Myocyte (in vitro differentiated cells): Measurements from ENCODE around the gene CLDND1. TPM values are rescaled to one million over a fixed set of nuclear protein-coding genes. Genes with fewer than 3 reads are reported as not detected.
A peak's percentile ranks its signal among the peaks of the same experiment; 100 is the strongest.

Experiments used
- DNase-seq: peaks from one replicate; pipeline ENCODE4 v3.0.0-alpha.2; 2012; ENCODE audit warnings: low read depth
- total RNA-seq: library from RNA; depleted of rRNA; stranded (reverse); fragments of >200 nt; gene quantifications from 2 replicates; pipeline ENCODE4 v1.2.3, GENCODE V29; 2014

CLDND1 gene
- total RNA-seq, 1 donor from 2014 or later: 54.4 TPM

DNA sequence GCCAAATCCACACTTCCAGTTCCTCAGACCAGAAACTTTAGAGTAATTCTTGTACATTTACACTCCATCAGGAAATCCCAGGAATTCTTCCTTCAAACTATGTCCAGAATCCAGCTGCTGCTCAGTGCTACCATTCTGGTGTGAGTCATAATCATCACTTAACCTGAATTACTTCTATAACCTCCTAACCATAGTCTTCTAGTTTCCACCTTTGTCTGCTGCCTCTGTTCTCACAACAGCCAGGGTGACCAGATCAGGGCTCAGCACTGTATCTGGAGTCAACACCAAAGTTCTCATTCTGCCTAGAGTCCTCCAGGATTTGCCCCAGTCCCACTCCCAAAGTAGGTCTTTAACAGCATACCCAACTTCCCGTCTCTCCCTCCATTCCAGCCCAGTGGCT lies 3.4 kb downstream of the CLDND1 start:
- no peak for DNase-seq

DNA sequence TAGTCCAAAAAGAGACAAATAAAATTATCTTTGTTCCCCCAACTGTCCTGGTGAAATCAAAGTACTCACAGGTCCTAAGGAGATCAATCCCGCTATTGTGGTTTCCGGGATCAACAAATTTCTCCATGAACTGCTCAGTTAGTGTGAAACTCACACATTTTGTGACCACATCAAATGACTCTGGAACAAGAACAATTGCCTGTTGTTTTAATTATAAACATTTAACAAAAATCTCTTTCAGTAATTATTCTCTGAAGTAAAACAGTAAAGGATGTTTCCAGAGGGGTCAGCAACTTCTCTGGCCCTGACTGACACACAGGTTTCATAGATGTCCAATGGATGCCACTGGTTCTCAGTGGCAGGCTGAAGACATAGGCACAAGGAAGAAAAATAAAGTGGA lies 3.9 kb downstream of the CLDND1 start:
- DNase-seq: no peak

DNA sequence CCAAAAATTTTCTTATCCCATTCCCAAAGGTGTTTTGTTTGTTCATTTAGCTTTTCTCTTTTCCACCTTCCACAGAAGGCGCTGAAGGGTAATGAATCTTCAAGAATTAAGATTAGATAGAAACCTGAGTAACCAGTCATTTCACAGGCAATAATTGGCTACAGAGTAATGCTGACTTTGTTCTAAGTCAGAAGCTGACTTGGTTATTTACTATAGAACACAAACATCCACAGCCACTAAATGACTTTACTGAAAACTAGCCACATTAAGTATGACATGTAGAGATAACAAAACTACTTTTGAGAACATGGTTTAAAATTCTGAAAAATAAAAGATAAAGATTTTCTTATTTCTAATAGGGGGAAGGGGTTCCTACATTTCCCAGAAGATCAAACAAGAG lies 7.8 kb downstream of the CLDND1 start:
- no peak for DNase-seq

DNA sequence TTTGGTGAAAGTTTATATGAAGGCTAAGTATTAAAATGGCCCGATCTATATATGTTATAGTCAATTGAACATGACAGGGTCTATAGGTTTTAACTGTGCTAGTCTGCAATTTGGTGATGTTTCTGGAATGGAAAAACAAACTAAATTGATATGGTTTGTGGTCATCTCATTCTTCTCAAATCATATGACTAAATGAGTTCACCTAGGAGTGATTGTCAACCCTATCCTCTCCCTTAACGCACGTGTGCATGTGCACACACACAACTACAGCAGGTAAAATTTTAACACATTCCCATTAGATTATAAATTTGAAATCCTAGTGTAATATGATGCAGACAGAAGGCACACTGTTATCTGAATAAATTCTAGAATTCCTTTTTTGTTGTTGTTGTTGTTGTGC lies 9.0 kb downstream of the CLDND1 start:
- DNase-seq: no peak

DNA sequence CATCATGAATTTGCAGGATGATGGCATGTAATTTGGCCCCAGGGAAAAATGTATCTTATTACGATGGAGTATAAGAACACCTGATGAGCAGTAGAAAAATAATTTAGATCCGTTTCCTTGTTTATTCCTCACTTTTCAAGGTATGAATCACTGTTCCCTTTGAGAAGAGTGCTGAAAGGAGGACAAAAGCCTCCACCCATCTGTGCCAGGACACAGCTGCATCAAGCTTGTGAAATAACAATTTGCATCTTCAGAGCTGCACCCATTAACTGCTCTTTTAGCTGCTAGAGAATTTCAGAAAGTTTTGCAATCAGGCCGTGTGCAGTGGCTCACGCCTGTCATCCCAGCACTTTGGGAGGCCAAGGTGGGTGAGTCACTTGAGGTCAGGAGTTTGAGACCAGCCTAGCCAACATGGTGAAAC lies 9.6 kb downstream of the CLDND1 start:
- peak; percentile 8 for DNase-seq

DNA sequence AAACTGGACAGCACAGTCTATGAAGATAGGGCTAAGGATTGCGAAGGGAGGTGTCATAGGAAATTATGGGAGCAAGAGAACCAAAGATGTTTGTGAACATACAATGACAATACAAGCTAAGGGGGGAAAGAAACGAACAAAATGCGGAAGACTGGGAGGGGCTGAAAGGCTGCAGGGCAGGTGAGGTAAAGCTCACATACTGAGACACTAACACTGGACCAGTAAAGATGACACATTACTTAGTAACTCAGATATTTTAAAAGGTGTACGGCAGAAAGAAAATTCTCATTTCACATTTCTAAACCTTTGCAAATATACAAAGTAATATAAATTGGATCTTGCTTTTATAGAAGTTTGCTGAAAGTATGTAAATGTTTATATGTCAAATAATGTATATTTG lies 10.1 kb downstream of the CLDND1 start:
- DNase-seq: no peak

DNA sequence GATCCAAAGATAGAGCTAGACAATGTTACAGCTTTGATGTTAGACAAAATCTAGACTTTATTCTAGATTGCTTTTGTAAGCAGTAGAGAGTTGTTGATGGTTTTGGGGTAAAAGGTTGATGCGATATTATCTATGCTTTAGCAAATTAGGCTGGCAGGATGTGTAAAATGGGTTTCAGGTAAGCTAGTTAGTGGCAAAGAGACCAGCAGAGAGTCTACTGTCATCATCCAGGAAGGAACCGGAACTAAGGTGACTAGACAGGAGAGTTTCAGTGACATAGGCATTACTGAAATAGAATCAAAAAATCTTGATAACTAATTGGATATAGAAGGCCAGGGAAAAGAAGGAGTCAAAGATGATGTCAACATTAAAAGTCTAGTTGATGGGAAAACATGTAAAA lies 14.1 kb downstream of the CLDND1 start:
- no peak for DNase-seq

DNA sequence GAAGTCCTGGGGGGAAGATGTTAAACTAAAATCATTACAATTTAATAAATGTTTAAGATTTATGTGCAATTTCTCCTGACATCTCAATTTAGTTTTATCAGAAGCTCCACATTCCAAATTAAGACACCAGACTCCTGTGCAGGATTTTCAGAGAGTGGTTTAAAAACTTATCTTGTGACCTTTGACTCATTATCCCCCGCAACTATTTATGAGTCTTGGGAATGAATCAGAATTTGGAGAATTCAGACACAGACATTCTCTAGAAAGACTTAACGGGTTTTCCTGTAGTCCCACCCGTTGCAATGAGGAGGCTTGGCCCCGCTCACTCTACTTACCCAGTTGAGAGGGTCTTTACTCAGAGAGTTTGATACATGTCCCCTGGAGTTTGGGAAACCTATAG lies 18.2 kb downstream of the CLDND1 start:
- DNase-seq: no peak

DNA sequence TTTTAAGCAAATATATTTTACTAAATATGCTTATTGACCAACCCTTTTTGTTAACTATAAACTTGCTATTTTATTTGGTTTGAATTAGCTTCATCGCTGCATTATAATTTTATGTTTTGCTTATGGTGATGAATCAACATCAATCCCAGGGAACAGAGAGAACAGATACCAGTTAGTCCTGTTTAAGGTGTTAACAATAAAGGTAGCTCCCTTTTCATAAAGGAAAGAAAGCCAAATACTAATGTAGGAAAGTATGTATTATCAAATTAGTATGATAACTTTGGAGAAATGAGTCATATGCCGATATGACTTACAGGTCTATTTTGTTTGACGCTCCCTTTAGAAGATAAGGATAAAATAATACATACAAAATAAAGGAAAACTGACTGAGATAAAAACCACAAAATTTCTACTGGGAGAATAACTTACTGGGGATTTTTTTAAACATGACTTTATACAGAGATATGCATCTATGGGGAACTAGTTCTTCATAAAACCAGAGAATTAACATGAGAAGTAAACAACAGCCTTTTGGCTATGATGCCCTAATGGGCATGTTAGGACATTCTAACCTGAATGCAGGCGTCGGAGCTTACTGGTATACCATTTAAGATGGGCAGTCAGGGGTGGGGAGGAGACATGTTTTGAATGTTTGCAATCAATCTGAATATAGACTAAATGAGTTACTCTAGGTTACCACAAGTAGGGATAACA lies 20.7 kb downstream of the CLDND1 start:
- no peak for DNase-seq

DNA sequence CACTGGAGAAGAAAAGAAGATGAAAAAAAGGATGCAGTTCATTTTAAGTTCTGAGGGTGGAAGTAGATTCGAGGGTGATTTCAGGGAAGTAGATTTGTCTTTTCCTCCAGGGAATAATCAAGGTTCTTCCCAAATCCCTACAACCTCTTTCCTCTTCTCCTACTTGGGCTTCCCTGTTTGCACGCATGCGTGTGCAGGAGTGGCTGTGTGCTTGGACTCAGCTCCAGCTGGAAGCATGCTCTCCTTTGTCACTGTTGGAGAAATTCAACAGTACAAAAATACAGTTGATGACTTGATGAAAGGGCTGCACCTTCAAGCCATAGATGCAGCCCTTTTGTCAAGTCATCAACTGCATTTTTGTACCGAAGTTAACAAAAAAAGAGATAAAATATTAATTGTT lies 21.4 kb downstream of the CLDND1 start:
- no peak for DNase-seq

DNA sequence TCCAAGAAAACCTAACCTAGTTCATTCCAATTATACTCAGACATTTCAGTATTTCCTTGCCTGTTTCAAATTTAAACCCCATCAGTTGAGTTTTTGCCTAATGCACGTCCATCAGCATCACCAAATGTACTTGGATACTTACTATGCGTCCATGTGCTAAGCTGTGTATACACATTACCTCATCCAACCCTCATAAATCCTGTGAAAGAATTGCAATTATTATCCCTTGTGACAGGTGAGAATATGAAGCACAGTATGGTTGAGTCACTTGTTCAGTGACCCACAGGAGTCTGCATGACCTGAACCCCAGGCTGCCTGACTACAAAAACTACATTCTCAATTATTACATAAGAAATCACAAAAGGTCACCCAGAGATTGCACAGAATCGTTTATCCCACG lies 22.7 kb downstream of the CLDND1 start:
- no peak for DNase-seq

DNA sequence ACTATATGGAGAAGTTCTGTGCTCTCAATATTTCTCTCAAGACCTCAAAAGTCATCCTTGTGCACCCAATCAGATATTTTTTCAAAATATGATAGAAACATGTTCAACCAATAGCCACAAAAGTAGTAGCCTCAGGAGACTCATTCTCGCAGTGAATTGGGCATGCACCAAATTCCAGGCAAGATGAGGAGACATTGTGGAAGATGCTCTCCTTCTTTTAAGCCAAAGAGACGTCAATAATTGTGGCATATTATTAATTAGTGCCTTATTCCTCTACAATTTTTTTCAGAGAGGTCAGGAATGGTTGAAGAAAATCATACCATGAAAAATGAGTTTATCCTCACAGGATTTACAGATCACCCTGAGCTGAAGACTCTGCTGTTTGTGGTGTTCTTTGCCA lies 25.3 kb downstream of the CLDND1 start, which contains the start of gene OR5K2:
Gene OR5K2 (plus strand): TSS at position 301 of the 400 bp plus-strand sequence. CDS start 0 bp downstream, at position 301.
- no peak for DNase-seq

DNA sequence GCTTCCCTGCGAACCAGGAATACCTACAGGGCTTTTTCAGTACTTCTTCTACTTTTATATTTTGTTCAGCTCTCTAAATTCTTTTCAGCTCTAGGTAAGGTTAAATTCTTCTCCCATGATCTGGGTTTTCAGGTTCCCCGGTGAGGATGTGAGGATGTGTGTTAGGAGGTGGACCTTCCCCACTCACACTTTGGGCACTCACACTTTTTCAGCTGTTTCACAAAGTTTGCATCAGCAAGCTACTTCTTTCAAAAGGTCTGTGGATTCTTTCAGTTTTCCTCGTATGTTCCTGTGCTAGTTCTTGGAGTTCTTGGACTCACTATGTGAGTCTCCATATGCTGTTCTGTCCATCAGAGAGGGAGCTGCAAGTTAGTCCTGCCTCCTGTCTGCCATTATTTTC lies 39.1 kb downstream of the CLDND1 start:
- DNase-seq: no peak

DNA sequence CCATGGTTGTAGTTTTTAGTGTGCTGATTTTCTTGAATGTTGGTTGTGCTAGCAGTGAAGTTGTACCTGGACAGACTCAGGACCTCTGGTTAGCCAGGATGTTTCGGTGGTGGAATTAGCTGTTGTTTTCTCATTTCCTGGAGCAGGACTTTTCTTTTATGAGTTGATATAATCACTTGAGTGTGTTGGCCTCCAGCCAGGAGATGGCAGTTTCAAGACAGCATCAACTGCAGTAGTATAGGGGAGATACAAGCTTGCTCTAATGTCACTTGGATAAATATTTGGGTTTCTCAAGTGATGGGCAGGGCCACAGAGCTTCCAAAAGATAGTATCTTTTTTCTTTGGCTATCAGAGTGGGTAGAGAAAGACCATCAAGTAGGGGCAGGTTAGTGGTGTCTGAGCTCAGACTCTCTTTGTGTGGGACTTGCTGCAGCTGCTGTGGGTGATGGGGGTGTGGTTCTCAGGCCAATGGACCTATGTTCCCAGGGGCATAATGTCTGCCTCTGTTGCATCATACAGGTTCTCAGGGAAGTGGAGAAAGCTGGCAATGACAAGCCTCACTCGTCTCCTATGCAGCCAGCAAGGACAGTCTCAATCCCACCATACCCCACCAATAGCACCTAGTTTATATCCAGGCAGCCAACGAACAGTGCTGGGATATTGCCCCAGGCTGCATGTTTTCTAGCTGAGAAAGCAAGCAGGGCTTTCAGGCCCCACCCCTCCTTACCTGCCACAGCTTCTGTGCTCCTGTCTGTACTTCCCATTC lies 39.8 kb downstream of the CLDND1 start:
- no peak for DNase-seq

Other genes starting within 250 kb of the CLDND1 start
- gene OR5H2, start 240.4 kb downstream of the CLDND1 start, total RNA-seq: not detected in 2 replicates
- not detected in 2 replicates for gene OR5K4, start 169.0 kb downstream of the CLDND1 start, total RNA-seq
- gene OR5K3, start 132.2 kb downstream of the CLDND1 start, total RNA-seq: not detected in 2 replicates
- not detected in 2 replicates for gene OR5K1, start 59.7 kb downstream of the CLDND1 start, total RNA-seq
- gene OR5K2, start 25.2 kb downstream of the CLDND1 start, total RNA-seq: not detected in 2 replicates
- gene GPR15, start 9.1 kb upstream of the CLDND1 start, total RNA-seq: not detected in 2 replicates
- gene CPOX, start 70.7 kb upstream of the CLDND1 start, total RNA-seq: 18.2 and 19.1 TPM in 2 replicates
- 0.31 and 6.3 TPM in 2 replicates for gene ST3GAL6, start 240.4 kb upstream of the CLDND1 start, total RNA-seq